CD14-positive monocyte (primary cell): Measurements from ENCODE around the gene TMCC3. TPM values are rescaled to one million over a fixed set of nuclear protein-coding genes. Genes with fewer than 3 reads are reported as not detected.

Experiments used
- DNase-seq, 3 donors: peaks; one replicate each; pipeline ENCODE4 v3.0.0-alpha.2; 2011 to 2022
- H2AFZ ChIP-seq: 2 replicates; pipeline ENCODE4 v1.6.0; 2012; ENCODE audit warnings: mild to moderate bottlenecking, low read depth, low read length, inconsistent platforms; ENCODE audit not compliant: insufficient read depth, poor library complexity, severe bottlenecking
- H3K27ac ChIP-seq, 2 donors: 1 replicate in 1 of 2; 2 replicates in 1 of 2; pipeline ENCODE4 v1.5.1; 2012 to 2013; ENCODE audit warnings: low read length in 2 of 2, control low read depth in 1 of 2, inconsistent platforms in 1 of 2, low read depth in 1 of 2, mild to moderate bottlenecking in 1 of 2
- H3K27me3 ChIP-seq, 2 donors: one replicate each; pipeline versions ENCODE4 v1.6.0 to v1.6.1; 2011 to 2013; ENCODE audit warnings: low read length in 2 of 2; ENCODE audit not compliant: control insufficient read depth in 2 of 2, insufficient read depth in 2 of 2
- H3K36me3 ChIP-seq, 2 donors: replicated peaks in 1 of 2; 1 replicate in 1 of 2; 2 replicates in 1 of 2; pipeline versions ENCODE4 v1.5.1 to v1.6.1; 2012 to 2013; ENCODE audit warnings: low read length in 2 of 2, control low read depth in 1 of 2, inconsistent platforms in 1 of 2, mild to moderate bottlenecking in 1 of 2; ENCODE audit not compliant: insufficient read depth in 2 of 2, control insufficient read depth in 1 of 2
- H3K4me1 ChIP-seq, 2 donors: 1 replicate in 1 of 2; 2 replicates in 1 of 2; pipeline versions ENCODE4 v1.5.1 to v1.6.1; 2012 to 2013; ENCODE audit warnings: low read length in 2 of 2, control low read depth in 1 of 2, inconsistent platforms in 1 of 2, mild to moderate bottlenecking in 1 of 2, moderate library complexity in 1 of 2; ENCODE audit not compliant: insufficient read depth in 2 of 2, control insufficient read depth in 1 of 2
- H3K4me2 ChIP-seq: replicated peaks from 2 replicates; pipeline ENCODE3; 2012; ENCODE audit warnings: low read length, moderate library complexity, mild to moderate bottlenecking; ENCODE audit not compliant: poor library complexity, severe bottlenecking; ENCODE audit errors: extremely low read depth
- H3K4me3 ChIP-seq, 3 experiments: fragments of 200-600 bp in 1 of 3; sonication (generic) in 1 of 3; replicated peaks in 1 of 3; 1 replicate in 2 of 3; 2 replicates in 1 of 3; pipeline ENCODE4 v1.5.1; 2011 to 2013; ENCODE audit warnings: low read length in 3 of 3, mild to moderate bottlenecking in 3 of 3, control low read depth in 2 of 3, low read depth in 2 of 3, inconsistent platforms in 1 of 3, moderate library complexity in 1 of 3
- H3K79me2 ChIP-seq: 2 replicates; pipeline ENCODE4 v1.6.0; 2012; ENCODE audit warnings: mild to moderate bottlenecking, control low read depth, inconsistent platforms, low read length, moderate library complexity; ENCODE audit not compliant: insufficient read depth
- H3K9ac ChIP-seq: 2 replicates; pipeline ENCODE4 v1.6.0; 2017; ENCODE audit warnings: low read length, mild to moderate bottlenecking; ENCODE audit not compliant: insufficient read depth, poor library complexity, severe bottlenecking
- H3K9me3 ChIP-seq, 2 donors: replicated peaks in 1 of 2; 1 replicate in 1 of 2; 2 replicates in 1 of 2; pipeline versions ENCODE4 v1.5.1 to v1.6.1; 2012 to 2013; ENCODE audit warnings: low read length in 2 of 2, control low read depth in 1 of 2; ENCODE audit not compliant: control insufficient read depth in 1 of 2, insufficient read depth in 1 of 2
- H4K20me1 ChIP-seq: 2 replicates; pipeline ENCODE4 v1.6.0; 2012; ENCODE audit warnings: mild to moderate bottlenecking, low read length, control low read depth, moderate library complexity; ENCODE audit not compliant: insufficient read depth
- H3K27ac Mint-ChIP-seq, 7 donors: one replicate each; pipeline ENCODE4 v1.8.0; 2020; ENCODE audit warnings: mild to moderate bottlenecking in 7 of 7, mixed read lengths in 7 of 7, moderate library complexity in 6 of 7, inconsistent platforms in 2 of 7
- H3K27me3 Mint-ChIP-seq, 3 donors: one replicate each; pipeline ENCODE4 v1.8.0; 2021 to 2022; ENCODE audit warnings: low read depth in 3 of 3, mild to moderate bottlenecking in 3 of 3, mixed read lengths in 3 of 3, moderate library complexity in 3 of 3, inconsistent platforms in 1 of 3
- H3K36me3 Mint-ChIP-seq, 2 donors: one replicate each; pipeline ENCODE4 v1.8.0; 2020; ENCODE audit warnings: mixed read lengths in 2 of 2, inconsistent platforms in 1 of 2, mild to moderate bottlenecking in 1 of 2
- H3K4me1 Mint-ChIP-seq: one replicate; pipeline ENCODE4 v1.8.0; 2020; ENCODE audit warnings: mild to moderate bottlenecking, mixed read lengths
- H3K4me3 Mint-ChIP-seq, 2 donors: one replicate each; pipeline ENCODE4 v1.8.0; 2020; ENCODE audit warnings: mild to moderate bottlenecking in 2 of 2, mixed read lengths in 2 of 2, moderate library complexity in 1 of 2
- H3K9me3 Mint-ChIP-seq, 7 donors: one replicate each; pipeline ENCODE4 v1.8.0; 2020 to 2022; ENCODE audit warnings: mixed read lengths in 7 of 7, mild to moderate bottlenecking in 6 of 7, moderate library complexity in 6 of 7, inconsistent platforms in 2 of 7
- WGBS: methylation state at CpG from one replicate; pipeline ENCODE4 v1.1.5; 2013; ENCODE audit warnings: missing lambda C conversion rate; ENCODE audit not compliant: insufficient coverage; 5-methylcytosine and 5-hydroxymethylcytosine counted together
- intact Hi-C, 2 donors: fragments of 100-400 bp; cut with micrococcal nuclease; formaldehyde crosslinking; loops; one replicate each; pipeline versions ENCODE4 v1.15.0 to v1.15.1; 2023
- polyA plus RNA-seq, 3 donors: library from polyadenylated mRNA; depleted of rRNA in 1 of 3; unstranded in 2 of 3; stranded (reverse) in 1 of 3; fragments of 300-500 nt in 2 of 3; fragments of >200 nt in 1 of 3; fragmentation: Illumina TruSeq in 2 of 3; gene quantifications; 1 replicate in 2 of 3; 2 replicates in 1 of 3; pipeline ENCODE4 v1.2.3, GENCODE V29; 2012 to 2021
- TF ChIP-seq, protein P1 (sequence below): fragments of 200-600 bp; IDR thresholded peaks from one replicate; pipeline ENCODE4 v1.8.0; 2022; ENCODE audit warnings: antibody characterized with exemption, mild to moderate bottlenecking

TMCC3 gene
- polyA plus RNA-seq, 3 donors: 3.4 to 14.7 (median 7.1) TPM

DNA sequence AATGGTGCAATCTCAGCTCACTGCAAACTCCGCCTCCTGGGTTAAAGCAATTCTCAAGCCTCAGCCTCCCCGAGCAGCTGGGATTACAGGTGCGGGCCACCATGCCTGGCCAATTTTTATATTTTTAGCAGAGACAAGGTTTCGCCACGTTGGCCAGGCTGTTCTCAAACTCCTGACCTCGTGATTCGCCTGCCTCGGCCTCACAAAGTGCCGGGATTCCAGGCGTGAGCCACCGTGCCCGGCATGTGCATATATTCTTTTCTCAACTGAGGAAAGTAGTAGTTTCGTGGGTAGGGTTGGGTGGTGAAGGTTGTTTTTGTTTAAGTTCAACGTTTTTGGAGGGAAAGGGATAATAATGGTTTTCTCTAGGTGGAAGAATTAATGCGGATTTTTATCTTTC lies 96.5 kb downstream of the TMCC3 start:
- no peaks in the 10 kb centered on the region for H3K79me2 ChIP-seq

GRCh38 chr12:94553130-94553519 lies 97.2 kb downstream of the TMCC3 start:
- H3K4me2 ChIP-seq: no peak overlapping the region

More for the DNA sequence above, 96.5 kb downstream of the TMCC3 start:
- no peaks in the 10 kb centered on the region for H3K4me1 ChIP-seq
- Mint-ChIP-seq H3K9me3 (peaks cover 0 to 2% (median 0%) of the 10 kb centered on the region in 7 donors), H3K27ac (no peak overlapping the region), H3K27me3 (peaks cover 3 to 6% (median 5%) of the 10 kb centered on the region in 3 donors), H3K4me1 (peaks cover 5% of the 10 kb centered on the region), H3K36me3 (no peaks in the 10 kb centered on the region), H3K4me3 (no peak overlapping the region)
- no peak overlapping the region for H2AFZ ChIP-seq
- 96% methylated on average over 11 of the region's 15 CpGs for WGBS
- peaks cover 0 to 2% of the 10 kb centered on the region in 2 donors for H3K27me3 ChIP-seq
- no peak overlapping the region for H3K4me3 ChIP-seq
- H3K9me3 ChIP-seq: peaks cover 0 to 3% of the 10 kb centered on the region in 2 donors
- no peak for DNase-seq
- H3K9ac ChIP-seq: no peak overlapping the region
- no peaks in the 10 kb centered on the region for H3K36me3 ChIP-seq
- no peak overlapping the region for H3K4me2 ChIP-seq
- H3K27ac ChIP-seq: no peak overlapping the region
- H4K20me1 ChIP-seq: no peaks in the 10 kb centered on the region
- TF ChIP-seq, protein P1, sequence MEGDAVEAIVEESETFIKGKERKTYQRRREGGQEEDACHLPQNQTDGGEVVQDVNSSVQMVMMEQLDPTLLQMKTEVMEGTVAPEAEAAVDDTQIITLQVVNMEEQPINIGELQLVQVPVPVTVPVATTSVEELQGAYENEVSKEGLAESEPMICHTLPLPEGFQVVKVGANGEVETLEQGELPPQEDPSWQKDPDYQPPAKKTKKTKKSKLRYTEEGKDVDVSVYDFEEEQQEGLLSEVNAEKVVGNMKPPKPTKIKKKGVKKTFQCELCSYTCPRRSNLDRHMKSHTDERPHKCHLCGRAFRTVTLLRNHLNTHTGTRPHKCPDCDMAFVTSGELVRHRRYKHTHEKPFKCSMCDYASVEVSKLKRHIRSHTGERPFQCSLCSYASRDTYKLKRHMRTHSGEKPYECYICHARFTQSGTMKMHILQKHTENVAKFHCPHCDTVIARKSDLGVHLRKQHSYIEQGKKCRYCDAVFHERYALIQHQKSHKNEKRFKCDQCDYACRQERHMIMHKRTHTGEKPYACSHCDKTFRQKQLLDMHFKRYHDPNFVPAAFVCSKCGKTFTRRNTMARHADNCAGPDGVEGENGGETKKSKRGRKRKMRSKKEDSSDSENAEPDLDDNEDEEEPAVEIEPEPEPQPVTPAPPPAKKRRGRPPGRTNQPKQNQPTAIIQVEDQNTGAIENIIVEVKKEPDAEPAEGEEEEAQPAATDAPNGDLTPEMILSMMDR: no peak
- intact Hi-C loops: no loop called here

More at GRCh38 chr12:94553130-94553519, 97.2 kb downstream of the TMCC3 start:
- peaks cover 0 to 2% (median 1%) of the 10 kb centered on the region in 7 donors for H3K9me3 Mint-ChIP-seq
- DNase-seq: no peak
- TF ChIP-seq, protein P1: no peak
- Histone ChIP-seq H3K9me3 (peaks cover 0 to 5% of the 10 kb centered on the region in 2 donors), H3K4me3 (no peak overlapping the region), H3K4me1 (no peaks in the 10 kb centered on the region), H4K20me1 (no peaks in the 10 kb centered on the region), H3K27me3 (no peaks in the 10 kb centered on the region), H3K9ac (no peak overlapping the region), H2AFZ (no peak overlapping the region), H3K79me2 (no peaks in the 10 kb centered on the region), H3K27ac (no peak overlapping the region), H3K36me3 (no peaks in the 10 kb centered on the region)
- peaks cover 5% of the 10 kb centered on the region for H3K4me1 Mint-ChIP-seq
- intact Hi-C loops: no loop called here
- no CpG with 5 or more reads among the region's 6 CpGs for WGBS
- no peak overlapping the region for H3K27ac Mint-ChIP-seq
- no peak overlapping the region for H3K4me3 Mint-ChIP-seq
- no peaks in the 10 kb centered on the region for H3K36me3 Mint-ChIP-seq
- peaks cover 1 to 6% (median 3%) of the 10 kb centered on the region in 3 donors for H3K27me3 Mint-ChIP-seq
